ENCODE data around the gene RBM38.

Gene RBM38

GRCh38 chr20:57375652-57376230 lies 15.5 kb upstream of the RBM38 start:
- DNase-seq, result no peak

DNA sequence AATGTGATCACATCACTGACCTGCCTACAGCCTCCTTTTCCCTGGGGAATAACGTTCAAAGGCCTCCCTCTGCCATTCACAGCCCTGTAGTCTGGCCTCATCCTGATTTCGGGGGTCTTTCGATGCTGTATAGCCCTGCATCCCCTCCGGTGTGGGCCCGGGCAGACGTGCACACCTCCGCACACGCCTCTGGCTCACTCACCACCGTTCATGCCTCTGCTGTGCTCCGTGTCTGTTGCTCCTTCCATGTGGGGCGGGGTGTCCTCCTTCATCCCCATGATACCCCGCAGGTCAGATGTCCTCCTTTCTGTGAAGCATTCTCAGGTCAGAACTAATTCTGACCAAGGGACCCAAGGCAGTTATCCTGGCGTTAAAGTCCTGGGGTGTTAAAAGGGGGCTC lies 13.8 kb upstream of the RBM38 start:
- DNase-seq, result no peak

GRCh38 chr20:57378107-57378506 lies 13.1 kb upstream of the RBM38 start:
- no peak for DNase-seq

DNA sequence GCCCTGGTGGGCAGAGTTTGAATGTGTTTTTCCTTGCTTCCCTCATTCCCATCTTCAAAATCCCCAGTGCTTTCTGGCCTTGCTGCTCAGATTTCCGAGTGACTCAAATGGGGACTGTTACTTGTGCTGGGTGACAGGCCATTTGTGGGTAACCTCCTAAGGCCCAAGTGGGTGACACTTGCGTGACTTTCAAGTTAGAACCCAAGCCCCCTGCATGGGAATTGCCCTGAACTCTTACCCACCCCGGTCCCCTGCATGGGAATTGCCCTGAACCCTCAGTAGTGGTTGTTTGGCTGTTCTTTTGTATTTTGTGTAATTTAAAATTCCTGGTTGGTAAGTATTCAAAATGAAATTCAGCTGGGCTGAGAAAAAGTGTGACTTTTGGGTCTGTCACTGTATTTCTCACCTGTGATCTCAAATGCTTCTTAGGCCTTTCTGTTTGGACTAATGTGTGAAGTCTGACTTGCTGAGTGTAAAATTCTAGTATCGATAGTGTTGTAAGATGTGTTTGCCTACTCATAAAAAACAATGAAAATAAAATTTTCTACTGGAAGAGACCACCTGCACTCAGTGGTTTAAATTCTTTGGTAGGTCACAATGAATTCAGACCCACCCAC lies 12.4 kb upstream of the RBM38 start:
- DNase-seq, result no peak

DNA sequence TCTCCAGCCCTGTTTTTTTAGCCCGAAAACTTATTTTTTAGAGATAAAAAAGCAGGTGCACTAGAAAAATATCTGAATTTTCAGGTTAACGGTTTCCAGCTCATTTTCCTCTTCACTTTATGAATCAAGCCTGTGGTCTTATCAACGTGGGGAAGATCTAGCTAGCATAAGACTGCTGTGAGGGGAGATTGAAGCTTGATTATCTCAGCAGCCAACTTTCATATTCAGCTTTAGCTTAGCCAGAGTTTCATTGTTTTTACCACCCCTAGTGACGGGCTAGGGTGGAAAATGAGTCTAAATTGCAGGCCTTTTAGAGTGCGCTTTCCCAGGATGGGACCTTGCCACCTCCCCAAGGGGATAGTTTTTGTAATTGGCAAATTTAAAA lies 11.9 kb upstream of the RBM38 start:
- DNase-seq, result no peak

GRCh38 chr20:57380081-57380750 lies 11.0 kb upstream of the RBM38 start:
- no peak for DNase-seq

DNA sequence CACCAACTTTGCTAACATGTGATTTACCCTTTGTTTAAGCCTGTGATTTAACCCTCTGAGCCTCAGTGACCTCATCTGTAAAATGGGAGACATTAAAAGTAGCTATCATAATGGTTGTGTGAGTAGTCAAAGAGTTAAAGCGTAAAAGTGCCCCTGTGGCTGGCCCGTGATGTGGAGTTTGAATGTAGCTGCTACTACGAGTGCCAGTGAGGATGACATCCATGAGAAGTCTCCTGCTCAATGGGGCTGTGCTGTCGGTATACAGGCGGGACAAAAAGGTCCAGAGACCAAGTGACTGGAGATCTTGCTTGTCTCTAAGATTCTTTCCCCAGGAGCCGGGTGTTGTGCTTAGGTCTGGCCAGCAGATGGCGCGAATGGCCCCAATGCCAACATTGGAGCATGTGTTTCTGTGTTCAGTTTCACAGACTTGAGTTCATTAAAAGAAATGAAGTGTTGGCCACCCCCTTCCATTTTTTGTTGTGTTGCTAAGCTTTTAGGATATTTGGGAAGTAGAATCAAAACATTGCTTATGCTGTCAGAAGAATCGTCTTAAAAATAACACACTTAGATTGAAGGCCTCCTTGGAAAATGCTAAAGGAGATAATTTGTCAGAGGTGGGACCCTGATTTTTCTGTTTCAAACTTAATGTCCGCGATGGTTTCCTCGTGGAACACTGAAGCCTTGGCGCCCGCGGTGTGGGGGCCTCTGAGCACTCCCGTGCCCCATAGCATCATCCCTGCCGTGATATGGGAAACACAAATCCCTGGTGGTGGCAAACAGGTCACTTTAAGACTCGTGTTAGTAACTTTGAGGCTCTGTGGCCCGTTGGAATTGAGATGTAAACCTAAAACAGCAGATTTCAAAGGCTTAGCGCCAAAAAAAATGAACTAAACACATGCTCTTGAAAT lies 9.3 kb upstream of the RBM38 start:
- no peak for DNase-seq

DNA sequence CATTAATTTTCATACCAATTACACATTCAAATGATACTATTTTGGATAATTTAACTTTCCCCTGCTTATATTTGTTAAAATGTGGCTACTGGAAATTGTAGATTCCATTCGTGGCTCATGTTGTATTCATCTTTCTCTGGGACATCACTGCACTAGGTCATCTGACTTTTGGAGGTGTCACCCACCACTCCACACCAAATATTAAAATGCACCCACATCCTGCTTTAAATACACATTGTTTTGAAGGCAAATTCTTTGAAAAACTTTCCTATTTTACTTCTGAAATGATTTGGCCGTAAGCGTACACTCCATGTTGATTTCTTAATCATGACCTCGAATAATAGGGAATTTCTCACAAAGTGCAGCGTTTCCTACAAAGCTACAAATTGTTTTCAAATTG lies 8.7 kb upstream of the RBM38 start:
- DNase-seq, result no peak

- DNase-seq, result no peak
Measured at GRCh38 chr20:57383447-57384347, 7.5 kb upstream of the RBM38 start.

GRCh38 chr20:57384486-57384885 lies 6.7 kb upstream of the RBM38 start:
- no peak for DNase-seq

DNA sequence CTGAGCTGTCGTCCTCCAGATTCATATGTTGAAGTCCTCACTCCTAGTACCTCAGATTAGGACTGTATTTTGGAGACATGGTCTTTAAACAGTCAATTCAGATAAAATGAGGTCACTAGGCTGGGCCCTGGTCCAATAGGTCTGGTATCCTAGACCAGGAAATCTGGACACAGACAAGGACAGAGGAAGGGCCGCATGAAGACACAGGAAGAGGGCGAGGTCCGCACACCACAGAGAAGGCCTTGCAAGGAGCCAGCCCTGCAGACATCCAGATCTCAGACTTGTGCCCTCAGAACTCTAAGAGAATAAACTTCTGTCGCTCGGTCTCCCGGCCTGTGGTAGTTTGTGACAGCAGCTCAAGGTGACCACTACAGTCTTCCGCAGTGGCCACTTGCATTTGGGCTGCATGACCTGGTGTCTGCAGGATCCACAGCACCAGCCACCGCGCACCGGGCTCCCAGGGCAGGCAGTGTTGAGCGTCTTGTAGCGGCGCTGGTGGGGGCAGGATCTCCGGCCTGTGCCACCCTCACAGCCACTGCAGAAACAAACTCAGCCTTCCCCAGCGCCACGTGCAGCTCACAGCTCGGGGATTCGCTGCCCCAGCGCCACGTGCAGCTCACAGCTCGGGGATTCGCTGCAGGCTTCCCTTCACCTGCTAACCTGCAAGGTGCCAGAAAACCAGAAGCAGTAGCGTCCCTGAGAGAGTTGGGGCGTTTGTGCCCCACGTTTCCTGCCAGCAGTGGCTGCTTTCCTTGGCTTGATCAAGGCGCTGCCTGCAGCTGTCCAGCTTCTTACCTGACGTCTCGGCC lies 6.0 kb upstream of the RBM38 start:
- no peak for DNase-seq

GRCh38 chr20:57385940-57386339 lies 5.3 kb upstream of the RBM38 start:
- DNase-seq, result no peak

DNA sequence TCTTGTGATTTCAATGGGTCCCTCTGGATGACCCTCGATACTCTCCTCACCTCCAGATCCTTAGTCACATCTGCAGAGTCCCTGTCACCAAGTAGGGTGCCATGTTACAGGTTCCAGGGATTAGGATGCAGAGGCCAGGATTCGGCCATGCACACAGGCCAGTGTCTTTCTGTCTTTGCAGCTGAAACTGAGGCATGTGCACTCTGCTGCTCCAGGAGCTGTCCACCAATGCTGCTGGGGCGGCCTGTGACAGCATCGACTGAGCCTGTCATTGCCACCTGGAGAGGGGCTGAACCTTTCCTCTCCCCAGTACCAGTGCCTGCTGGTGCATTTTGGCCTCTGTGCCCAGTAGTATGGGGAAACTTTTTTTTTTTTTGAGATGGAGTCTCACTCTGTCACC lies 4.4 kb upstream of the RBM38 start:
- DNase-seq, result no peak

GRCh38 chr20:57387463-57387862 lies 3.7 kb upstream of the RBM38 start:
- no peak for DNase-seq

GRCh38 chr20:57387945-57388371 lies 3.2 kb upstream of the RBM38 start:
- DNase-seq, result no peak

DNA sequence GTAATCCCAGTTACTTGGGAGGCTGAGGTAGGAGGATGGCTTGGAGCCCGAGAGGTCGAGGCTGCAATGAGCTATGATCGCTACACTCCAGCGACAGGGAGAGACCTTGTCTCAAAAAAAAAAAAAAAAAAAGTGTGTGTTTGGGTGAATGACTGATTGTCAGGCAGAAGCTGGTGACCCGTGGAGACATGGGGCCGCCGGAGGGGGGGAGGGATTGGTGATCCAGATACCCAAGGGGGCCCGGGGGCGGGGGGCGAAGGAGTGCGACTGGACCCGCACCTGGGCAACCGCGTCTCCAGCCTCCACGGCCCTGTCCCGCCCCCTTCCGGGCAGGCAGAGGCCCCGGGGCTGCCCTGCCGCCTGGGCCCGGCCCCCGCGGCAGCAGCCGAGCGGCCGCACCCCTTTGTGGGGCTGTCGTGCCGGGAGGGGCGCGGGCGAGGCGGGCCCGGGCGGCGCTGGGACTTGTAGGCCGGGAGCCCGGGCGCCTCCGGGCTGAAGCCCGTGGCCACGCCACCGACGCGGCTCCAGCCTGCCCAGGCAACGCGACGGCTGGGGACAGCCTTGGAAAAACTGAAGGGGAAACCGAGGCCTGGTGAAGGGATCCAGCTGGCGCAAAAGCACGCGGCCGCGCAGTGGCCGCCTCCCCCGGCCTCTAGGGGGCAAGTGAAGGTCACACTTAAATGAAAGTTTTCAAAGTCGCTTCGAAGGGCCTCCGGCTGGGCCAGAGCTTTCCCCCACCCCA lies 2.1 kb upstream of the RBM38 start:
- DNase-seq, result no peak

DNA sequence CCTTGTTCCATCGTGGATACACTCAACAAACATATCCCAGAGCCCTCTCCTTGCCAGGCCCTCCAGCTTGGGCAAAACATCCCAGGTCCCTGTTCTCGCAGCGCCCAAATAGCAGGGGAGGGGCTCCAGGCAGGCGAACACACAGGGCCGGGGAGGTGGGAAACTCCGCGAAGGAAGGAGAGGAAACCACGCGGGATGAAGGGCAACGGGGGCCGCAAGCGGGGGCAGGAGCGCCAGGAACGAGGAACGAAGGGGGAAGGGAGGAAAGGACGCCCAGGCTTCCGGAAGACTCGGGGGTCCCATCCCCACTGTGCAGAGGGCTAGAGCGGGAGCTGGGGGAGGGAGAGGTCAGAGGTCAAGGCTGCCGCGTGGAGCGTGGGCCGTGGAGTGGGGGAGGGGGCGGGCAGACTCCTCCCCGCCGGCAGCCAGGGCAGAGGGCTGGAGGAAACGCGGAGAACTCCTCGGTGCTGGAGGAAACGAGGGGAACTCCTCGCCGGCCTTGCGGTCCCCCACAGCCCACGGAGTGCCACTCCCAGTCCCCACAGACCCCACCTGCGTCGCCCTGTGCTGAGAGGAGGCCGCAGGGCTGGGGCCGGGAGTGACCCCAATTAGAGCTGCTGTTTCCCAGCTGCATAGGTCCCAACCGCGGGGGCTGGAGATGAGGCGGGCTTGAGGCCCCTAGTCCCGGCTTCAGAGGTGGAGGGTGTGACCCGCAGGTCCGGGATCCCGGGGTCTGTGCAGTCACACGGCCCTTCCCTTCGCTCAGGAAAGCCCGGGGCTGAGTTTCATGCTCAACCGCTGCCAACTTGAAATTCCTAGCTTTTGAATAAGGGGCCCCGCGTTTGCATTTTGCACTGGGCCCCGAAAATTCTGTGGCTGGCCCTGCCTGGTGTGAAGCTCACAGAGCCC lies 1.2 kb upstream of the RBM38 start:
- DNase-seq, result no peak

- DNase-seq, result no peak
Measured at GRCh38 chr20:57391439-57392301, 474 bp downstream of the RBM38 start.
